ENCODE measurements around the gene LRRN4CL.

- TF ChIP-seq CTCF (conservative IDR thresholded peaks at IDR 0.05; ENCODE audit: low read length), result no peak
- no peak for TF ChIP-seq EZH2phosphoT487 (IDR thresholded peaks at IDR 0.05; ENCODE audit: borderline replicate concordance, low read depth, low read length)
Observed at GRCh38 chr11:62666259-62666926, 22.9 kb downstream of the LRRN4CL start.

Measured in OCI-LY7 (cell line).